HG03108 (cell line): ENCODE results near the gene IGF1R.

Experiments used
- ATAC-seq: cut with Tn5 transposase; IDR thresholded peaks from one replicate; pipeline ENCODE4 v1.9.1; 2021; ENCODE audit warnings: moderate library complexity; ENCODE audit not compliant: unreplicated experiment

Gene IGF1R

GRCh38 chr15:98703126-98703685 lies 54.9 kb downstream of the IGF1R start:
- ATAC-seq = no peak

- ATAC-seq = no peak
These were observed 56.7 kb downstream of the IGF1R start for GRCh38 chr15:98705070-98705469.

GRCh38 chr15:98706387-98706786 lies 58.0 kb downstream of the IGF1R start:
- no peak for ATAC-seq

GRCh38 chr15:98706986-98707385 lies 58.6 kb downstream of the IGF1R start:
- no peak for ATAC-seq

GRCh38 chr15:98708037-98708590 lies 59.8 kb downstream of the IGF1R start:
- no peak for ATAC-seq

GRCh38 chr15:98711810-98712209 lies 63.5 kb downstream of the IGF1R start:
- ATAC-seq = no peak

GRCh38 chr15:98712845-98713584 lies 64.7 kb downstream of the IGF1R start:
- no peak for ATAC-seq

- ATAC-seq = peak; percentile 59
These were observed 65.3 kb downstream of the IGF1R start for GRCh38 chr15:98713585-98714001.

GRCh38 chr15:98714922-98715321 lies 66.6 kb downstream of the IGF1R start:
- ATAC-seq = no peak

GRCh38 chr15:98715401-98715800 lies 67.1 kb downstream of the IGF1R start:
- no peak for ATAC-seq

- no peak for ATAC-seq
These were observed 67.6 kb downstream of the IGF1R start for GRCh38 chr15:98715890-98716443.

GRCh38 chr15:98717371-98717770 lies 69.0 kb downstream of the IGF1R start:
- no peak for ATAC-seq

GRCh38 chr15:98717942-98718341 lies 69.6 kb downstream of the IGF1R start:
- ATAC-seq = no peak

- ATAC-seq = no peak
These were observed 70.2 kb downstream of the IGF1R start for GRCh38 chr15:98718426-98719136.

- no peak for ATAC-seq
These were observed 70.9 kb downstream of the IGF1R start for GRCh38 chr15:98719137-98719740.

GRCh38 chr15:98720031-98720430 lies 71.7 kb downstream of the IGF1R start:
- no peak for ATAC-seq

- no peak for ATAC-seq
These were observed 72.5 kb downstream of the IGF1R start for GRCh38 chr15:98720577-98721565.

- no peak for ATAC-seq
These were observed 73.9 kb downstream of the IGF1R start for GRCh38 chr15:98722209-98722608.

GRCh38 chr15:98722645-98723044 lies 74.3 kb downstream of the IGF1R start:
- ATAC-seq = no peak

- ATAC-seq = no peak
These were observed 74.9 kb downstream of the IGF1R start for GRCh38 chr15:98723195-98723594.
